HUDEP-2 (cell line): ENCODE results near the gene ABCB9.
A peak's percentile ranks its signal among the peaks of the same experiment; 100 is the strongest.

ENCODE experiments used
- DNase-seq, 76 experiments: peaks; one replicate each; lab custom pipeline; 2025; ENCODE audit not compliant: unreplicated experiment in 76 of 76; lab: John Stamatoyannopoulos, UW

ABCB9 gene

GRCh38 chr12:122966743-122967550 lies 684 bp upstream of the ABCB9 start:
- no peak for DNase-seq

- DNase-seq, result no peak
These were observed 927 bp downstream of the ABCB9 start for GRCh38 chr12:122965321-122965751.

DNA sequence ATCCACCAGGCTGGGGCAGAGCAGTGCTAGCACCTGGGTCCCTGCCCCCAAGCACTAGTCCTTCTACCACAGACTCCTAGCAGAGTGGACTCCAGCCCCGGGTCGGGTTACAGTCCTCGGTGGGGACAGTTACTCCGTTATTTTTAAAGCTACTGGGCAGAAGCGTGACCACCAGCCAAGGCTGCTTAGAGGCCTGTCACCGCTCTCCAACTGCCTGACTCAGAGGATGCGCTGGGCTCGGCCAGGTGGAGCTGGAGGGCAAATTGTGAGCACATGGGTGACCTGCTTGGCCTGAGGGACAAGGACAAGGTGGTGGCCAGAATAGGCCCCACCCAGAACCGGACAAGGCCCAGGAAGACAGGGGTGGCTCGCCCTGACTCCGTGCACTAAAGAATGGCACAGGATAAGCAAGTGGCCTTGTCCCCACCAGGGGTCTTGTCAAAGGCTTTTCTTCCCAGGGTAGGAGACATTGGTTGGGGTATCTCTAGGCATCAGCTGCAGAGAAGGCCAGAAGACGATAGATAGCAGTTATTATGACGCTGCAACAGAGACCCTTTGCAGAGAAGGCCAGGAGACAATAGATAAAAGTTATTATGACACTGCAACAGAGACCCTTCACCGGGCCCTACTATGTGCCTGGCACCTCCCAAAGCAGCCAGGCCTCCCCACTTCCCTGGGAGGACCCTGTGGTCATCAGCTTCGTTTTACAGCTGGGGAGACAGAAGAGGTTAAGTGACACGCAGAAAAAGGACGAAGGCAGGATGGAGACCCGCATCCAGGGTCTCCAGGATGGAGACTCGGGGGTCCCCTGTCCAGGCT lies 1.6 kb downstream of the ABCB9 start:
- DNase-seq, result peak in 1 of 76 experiments; percentile 9

DNA sequence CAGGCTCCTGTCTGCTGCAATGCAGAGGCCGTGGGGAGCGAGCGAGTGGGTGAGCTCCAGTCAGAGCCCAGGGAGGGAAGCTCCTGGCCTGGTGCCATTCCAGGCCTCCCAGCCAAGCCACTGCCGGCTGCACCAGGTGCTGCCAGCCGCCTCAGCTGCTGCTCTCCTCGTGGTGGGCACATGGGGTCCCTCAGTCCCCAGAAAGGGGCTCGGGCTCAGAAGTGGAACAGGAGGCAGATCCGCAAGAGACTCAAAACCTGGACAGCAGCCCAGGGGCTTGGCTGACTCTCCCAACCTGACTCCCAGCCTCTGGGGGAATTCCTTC lies 2.4 kb downstream of the ABCB9 start:
- DNase-seq, result peak in 1 of 76 experiments; percentile 14

DNA sequence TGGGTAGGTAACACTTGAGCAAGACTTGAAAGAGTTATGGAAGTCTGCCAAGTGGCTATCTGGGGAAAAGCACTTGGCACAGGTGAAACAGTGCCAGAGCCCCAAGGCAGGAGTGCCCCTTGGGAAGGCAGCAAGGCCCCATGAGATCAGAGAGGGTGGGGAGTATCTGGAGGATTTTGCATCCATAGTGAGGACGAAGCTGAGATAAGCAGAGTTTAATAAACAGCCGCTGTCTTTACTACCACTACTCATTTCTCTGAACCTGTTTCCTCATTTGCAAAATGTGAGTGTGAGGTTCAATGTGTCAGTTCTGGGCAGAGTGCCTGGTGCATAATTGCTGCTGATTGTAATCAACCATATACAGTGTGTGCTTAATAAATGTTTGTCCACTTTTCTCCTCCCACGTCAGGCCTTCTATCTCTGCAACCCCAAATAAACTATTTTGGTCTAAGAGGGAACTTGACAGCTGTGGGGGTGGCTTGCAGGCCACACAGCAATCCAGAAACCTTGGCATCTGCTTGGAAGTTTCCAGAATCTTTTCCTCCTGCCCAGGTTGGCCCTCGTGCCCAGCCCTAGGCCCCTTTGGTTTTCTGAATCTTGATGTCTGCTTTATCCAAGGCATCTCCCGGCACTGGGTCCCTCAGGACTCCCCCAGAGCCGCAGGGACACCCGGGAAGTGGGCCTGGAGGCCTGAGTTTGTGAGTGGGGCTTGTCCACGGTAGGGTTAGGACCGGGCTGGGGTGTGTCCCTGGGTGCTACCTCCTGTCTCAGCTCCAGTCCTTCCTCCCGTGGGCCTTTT lies 4.5 kb downstream of the ABCB9 start:
- peak in 44 of 76 experiments; percentile 3 to 63 (median 28) for DNase-seq

DNA sequence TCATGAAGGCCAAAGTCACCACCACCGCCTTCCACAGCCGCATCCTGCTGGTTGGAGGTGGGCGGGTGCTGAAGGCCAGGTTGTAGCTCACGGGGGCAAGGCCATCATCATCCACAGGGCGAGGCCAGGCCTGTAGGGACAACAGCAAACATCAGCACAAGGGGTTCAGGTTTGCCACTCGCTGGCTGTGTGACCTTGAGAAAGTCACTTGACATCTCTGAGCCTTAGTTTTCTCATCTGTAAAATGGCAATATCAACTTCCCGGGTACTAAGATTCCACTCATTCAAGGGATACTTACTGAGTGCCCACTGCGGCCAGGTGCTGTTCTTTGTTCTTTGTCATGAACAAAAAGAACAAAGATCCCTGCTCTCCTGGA lies 6.1 kb downstream of the ABCB9 start:
- DNase-seq, result no peak

DNA sequence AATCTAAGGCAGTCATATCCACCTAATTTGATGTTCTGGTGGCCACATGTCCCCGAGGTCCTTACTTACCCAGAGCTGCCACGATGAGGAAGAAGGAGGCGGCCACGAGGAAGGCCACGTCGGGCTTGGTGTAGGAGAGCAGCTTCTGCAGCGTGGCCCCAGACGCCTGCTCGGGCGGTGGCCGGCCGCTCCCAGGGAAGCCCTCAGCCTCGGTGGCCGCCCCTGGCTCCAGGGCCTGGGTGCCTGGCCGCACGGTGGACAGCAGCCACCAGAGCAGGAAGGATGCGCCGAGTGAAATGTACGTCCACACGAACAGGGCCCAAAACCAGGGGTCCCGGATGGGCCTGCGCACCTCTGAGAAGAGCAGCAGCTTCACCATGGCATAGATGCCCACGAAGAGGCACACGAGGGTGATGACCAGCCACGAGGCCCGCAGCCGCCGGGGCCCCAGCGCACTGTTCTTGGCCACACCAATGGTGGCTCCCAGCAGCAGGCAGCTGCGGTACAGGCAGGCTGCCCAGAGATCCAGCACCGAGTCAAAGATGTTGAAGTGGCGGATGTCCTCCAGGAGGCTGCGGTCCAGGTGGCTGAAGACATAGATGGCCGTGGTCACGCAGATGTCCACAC lies 6.6 kb downstream of the ABCB9 start:
- no peak for DNase-seq

DNA sequence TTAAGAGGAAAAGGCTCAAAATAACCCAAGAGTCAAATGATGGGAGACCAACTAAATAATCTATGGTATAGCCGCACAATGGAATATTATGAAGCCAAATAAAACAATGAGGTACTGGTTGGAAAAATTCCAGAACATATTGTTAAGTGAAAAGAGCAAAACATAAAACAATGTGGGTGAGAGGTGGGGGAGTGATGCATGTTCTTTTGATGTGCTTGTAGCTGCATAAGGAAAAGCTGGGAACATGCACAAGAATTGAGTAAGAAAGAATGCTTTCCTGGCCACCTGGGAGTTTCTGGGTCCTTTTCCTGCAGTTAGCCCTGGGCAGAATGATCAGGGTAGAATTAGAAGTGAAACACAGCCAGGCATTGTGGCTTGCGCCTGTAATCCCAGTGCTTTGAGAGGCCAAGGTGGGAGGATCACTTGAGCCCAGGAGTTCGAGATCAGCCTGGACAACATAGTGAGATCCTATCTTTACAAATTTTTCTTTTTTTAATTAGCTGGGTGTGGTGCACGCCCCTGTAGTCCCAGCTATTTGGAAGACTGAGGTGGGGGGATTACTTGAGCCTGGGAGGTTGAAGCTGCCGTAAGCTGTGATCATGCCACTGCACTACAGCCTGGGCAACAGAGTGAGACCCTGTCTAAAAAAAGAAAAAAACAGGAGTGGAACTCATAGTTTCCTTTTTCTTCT lies 7.9 kb downstream of the ABCB9 start:
- DNase-seq, result no peak

DNA sequence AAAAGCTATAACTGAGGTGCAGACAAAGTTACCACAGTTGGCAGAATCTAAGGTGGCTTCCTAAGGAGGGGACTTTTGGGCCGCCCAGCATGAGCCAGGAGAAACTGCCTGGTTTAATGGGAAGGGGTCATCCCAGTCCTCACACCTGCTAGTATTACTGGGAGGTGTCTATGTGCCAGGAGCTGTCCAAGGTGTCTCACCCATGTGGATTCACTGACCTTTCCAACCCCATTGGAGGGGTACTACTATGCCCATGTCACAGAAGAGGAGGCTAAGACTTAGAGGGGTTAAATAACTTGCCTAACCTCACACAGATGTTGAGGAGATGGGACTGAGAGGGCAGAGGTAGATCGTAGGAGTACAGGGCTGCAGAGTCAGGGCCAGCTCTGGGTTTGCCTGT lies 10.2 kb downstream of the ABCB9 start:
- DNase-seq, result no peak

DNA sequence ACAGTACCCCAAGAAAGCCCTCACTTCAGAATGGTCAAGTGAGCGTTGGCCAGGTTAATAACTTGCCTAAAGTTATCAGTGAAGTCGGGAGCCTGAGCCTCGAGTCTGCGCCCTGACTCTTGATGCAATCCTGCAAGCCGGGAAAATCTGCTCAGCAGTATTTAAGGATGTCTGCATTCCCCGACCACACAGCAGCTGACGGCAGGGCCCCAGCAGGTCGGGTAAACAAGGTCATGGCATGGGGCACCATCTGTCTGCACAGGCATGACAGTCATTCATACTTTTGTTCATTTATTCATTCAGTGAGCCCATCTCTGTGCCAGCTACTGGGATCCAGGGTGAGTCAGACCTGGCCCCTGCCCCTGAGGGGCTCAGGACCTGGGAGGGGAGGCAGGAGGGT lies 11.1 kb downstream of the ABCB9 start:
- DNase-seq, result no peak

DNA sequence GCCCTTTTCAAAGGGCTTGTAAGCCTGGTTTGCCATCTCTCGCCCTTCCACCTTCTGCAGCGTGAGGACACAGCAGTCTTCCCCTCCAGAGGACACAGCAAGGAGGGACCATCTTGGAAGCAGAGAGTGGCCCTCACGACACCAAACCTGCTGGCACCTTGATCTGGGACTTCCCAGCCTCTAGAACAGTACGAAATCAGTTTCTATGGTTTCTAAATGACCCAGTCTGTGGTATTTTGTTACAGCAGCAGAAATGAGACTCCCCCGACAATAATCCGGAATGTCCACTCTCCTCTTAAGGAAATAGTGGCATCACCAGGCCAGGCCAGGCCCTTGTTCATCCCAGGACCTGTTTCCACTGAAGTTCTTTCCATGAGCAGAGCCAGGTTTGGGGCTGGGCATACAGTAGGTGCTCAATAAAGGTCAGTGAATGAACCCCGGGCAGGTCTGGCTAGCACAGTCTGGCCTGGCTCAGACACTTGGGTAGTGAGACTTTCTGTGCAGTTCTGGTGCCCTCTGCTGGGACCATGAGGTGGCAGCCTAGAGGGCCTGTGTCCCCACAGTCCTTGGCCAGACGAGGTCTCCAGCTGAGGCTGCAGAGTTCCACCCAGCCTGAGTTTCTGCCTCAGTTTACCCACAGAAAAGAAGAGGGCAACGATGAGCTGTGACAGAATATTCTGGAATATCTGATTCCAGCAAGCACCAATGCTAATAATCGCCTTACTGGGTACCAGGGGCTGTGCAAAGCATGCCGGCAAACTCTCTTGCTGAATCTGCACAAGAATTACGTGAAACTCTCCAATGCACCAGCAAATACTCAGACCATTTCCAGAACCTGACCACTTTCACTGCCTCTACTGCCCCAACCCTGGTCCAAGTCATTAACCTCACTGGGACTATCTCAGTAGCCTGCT lies 14.0 kb downstream of the ABCB9 start:
- DNase-seq, result peak in 64 of 76 experiments; percentile 13 to 79 (median 52)

DNA sequence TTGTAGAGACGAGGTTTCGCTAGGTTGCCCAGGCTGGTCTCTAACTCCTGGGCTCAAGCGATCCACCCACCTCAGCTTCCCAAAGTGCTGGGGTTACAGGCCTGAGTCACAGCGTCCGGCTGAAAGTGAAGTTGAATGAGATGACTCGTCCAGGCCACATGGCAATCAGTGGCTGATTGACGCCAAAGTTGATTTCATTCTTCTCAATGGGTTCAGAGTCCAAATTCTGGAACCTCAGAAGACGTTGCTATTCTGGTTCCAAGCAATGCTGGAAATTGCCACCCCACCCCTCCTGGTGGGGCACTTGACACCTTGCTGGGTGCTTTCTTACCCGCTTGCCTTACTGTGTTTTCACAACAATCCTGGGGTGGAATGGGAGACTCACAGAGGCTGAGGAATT lies 14.9 kb downstream of the ABCB9 start:
- peak in 5 of 76 experiments; percentile 1 to 24 (median 6) for DNase-seq

GRCh38 chr12:122949816-122950675 lies 16.2 kb downstream of the ABCB9 start:
- no peak for DNase-seq

DNA sequence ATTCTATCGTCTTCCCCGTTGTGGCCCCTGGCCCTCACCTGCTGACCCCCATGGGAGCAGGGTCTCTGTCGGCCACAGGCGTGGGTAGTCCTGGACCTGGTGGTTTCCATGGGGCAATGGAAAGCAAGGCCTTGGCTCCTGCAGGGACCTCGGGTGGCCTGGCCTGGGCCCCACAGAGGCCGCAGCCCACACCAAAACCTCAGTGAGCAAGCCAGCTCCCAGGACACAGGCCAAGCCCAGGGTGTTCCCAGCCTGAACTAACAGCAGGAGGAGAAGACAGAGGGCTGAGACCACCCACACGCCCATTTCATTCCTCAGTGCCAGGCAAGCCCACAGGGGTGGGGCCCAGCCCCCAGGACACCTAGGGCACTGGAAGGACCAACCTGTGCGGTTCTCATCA lies 16.9 kb downstream of the ABCB9 start:
- DNase-seq, result no peak

DNA sequence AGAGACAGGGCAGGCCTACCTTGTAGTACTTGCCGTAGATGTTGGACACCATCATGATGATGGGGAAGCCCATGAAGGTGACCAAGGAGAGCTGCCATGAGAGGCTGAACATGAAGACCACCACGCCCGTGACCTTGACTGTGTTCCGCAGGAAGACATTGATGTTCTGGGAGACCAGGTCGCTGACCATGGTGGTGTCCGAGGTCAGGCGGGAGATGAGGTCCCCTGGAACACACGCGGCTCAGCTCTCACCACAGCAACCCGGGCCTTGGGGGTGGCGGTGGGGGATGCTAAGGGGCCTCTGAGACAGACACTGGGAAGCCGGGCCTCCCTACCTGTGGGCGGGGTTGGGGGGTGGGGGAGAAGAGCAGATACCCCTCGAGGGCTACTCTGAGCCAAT lies 17.7 kb downstream of the ABCB9 start:
- no peak for DNase-seq

GRCh38 chr12:122947352-122947792 lies 18.9 kb downstream of the ABCB9 start:
- DNase-seq, result peak in 2 of 76 experiments; percentile 5 to 6

DNA sequence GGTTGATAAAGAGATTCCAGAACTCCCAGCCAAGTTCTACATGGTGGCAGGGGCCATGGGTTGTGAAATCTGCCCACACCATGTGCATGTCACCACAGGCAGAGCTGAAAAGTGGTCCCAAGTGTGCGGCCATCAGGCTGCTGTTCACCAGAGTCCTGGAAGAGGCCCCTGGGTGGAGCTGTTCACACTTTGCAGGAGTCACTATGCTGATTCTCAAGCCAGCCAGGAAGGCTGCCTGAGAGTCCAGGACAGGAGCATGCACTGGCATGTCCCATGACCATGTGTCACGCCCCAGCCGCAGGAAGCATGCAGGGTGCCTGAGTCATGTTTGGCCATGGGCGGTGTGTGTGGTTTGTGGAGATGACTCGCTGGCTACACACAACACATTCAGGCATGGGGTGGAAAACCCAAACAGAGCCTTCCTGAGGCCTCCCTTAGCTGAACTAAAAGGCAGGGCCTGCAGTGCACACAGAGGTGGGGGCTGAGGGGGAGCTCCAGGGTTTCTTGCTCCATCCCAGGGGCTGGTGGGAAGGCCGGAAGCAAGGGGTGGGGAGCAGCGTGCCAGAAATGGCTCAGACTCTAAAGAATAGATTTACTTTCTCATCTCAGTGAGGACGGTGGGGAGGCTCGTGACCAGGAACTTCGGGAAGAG lies 19.4 kb downstream of the ABCB9 start:
- peak in 73 of 76 experiments; percentile 12 to 88 (median 72) for DNase-seq
